Measurements from ENCODE around the gene PM20D1.

DNA sequence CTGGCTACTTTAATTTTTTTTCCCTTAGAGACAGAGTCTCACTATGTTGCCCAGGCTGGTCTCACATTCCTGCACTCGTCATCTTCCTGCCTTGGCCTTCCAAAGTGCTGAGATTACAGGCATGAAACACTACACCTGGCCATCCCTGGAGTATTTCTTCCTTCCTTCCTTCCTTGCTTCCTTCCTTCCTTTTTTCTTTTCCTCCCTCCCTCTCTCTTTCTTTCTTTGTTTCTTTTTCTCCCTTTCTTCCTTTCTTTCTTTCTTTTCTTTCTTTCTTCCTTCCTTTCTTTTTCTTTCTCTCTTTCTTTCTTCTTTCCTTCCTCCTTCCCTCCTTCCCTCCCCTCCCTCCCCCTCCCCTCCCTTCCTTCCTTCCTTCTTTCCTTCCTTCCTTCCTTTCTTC lies 46.4 kb upstream of the PM20D1 start:
- TF ChIP-seq POLR2A (IDR thresholded peaks at IDR 0.05) = no peak
- TF ChIP-seq, protein P1, sequence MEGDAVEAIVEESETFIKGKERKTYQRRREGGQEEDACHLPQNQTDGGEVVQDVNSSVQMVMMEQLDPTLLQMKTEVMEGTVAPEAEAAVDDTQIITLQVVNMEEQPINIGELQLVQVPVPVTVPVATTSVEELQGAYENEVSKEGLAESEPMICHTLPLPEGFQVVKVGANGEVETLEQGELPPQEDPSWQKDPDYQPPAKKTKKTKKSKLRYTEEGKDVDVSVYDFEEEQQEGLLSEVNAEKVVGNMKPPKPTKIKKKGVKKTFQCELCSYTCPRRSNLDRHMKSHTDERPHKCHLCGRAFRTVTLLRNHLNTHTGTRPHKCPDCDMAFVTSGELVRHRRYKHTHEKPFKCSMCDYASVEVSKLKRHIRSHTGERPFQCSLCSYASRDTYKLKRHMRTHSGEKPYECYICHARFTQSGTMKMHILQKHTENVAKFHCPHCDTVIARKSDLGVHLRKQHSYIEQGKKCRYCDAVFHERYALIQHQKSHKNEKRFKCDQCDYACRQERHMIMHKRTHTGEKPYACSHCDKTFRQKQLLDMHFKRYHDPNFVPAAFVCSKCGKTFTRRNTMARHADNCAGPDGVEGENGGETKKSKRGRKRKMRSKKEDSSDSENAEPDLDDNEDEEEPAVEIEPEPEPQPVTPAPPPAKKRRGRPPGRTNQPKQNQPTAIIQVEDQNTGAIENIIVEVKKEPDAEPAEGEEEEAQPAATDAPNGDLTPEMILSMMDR (IDR thresholded peaks at IDR 0.05 in 4 of 5, conservative IDR thresholded peaks at IDR 0.05 in 1 of 5) = no peak

Data from gastrocnemius medialis (tissue), 4 donors.